ENCODE measurements around the gene LCTL. TPM values are rescaled to one million over a fixed set of nuclear protein-coding genes. Genes with fewer than 3 reads are reported as not detected.

LCTL gene
- total and polyA plus RNA-seq, 2 of the 8 experiments (the other 6 are each of a cell fraction or from before 2014, with no cell fraction given), result 5.5 to 6.2 TPM

GRCh38 chr15:66504563-66505429, 61.0 kb downstream of the LCTL start, which contains the start of the genes RPL4 and ZWILCH (continued):
- TF ChIP-seq EZH2 (IDR thresholded peaks at IDR 0.05; ENCODE audit: low read depth, low read length, severe bottlenecking) (no peak), YY1 (IDR thresholded peaks at IDR 0.05; ENCODE audit: low read depth, low read length) (peak; percentile 95), PHF8 (conservative IDR thresholded peaks at IDR 0.05; ENCODE audit: low read depth, low read length) (peak; percentile 93), POLR2AphosphoS5 (IDR thresholded peaks at IDR 0.05; ENCODE audit: low read depth, low read length) (peak; percentile 96), POLR2A (IDR thresholded peaks at IDR 0.05; ENCODE audit: control extremely low read depth in 1 of 2, low read depth in 2 of 2, low read length in 2 of 2) (peak; percentile 96 to 98), CREB1 (IDR thresholded peaks at IDR 0.05) (peak; percentile 74), RFX5 (IDR thresholded peaks at IDR 0.05; ENCODE audit: borderline replicate concordance, low read depth, low read length) (no peak), NANOG (IDR thresholded peaks at IDR 0.05; ENCODE audit: insufficient read depth, low read depth, low read length, poor library complexity, severe bottlenecking) (no peak), SP2 (IDR thresholded peaks at IDR 0.05; ENCODE audit: low read length) (no peak), SUZ12 (IDR thresholded peaks at IDR 0.05; ENCODE audit: low read length) (no peak), CBX8 (IDR thresholded peaks at IDR 0.05; ENCODE audit: borderline replicate concordance, low read depth, low read length) (no peak), HDAC6 (IDR thresholded peaks at IDR 0.05; ENCODE audit: low read depth, low read length) (no peak), EP300 (IDR thresholded peaks at IDR 0.05; ENCODE audit: borderline replicate concordance in 1 of 2, low read depth in 2 of 2, low read length in 2 of 2) (no peak), ASH2L (IDR thresholded peaks at IDR 0.05; ENCODE audit: low read length) (peak; percentile 71), JUND (IDR thresholded peaks at IDR 0.05; ENCODE audit: low read length) (no peak; the same call in 1 of the 2 replicates)

All from H1 (cell line).